HepG2 (cell line): ENCODE results near the gene DNAJC12. TPM values are rescaled to one million over a fixed set of nuclear protein-coding genes. Genes with fewer than 3 reads are reported as not detected.

Experiments used
- AGO2 ChIP-seq: fragments of 200-400 bp; formaldehyde crosslinking; optimal IDR thresholded peaks from 2 replicates; pipeline ENCODE3; 2017; ENCODE audit warnings: mild to moderate bottlenecking, low read depth, low read length, moderate library complexity
- JUNB ChIP-seq: sonication (generic); formaldehyde crosslinking; IDR thresholded peaks from 2 replicates; pipeline ENCODE4 v1.8.0; 2022; ENCODE audit warnings: missing genetic modification reagents, mild to moderate bottlenecking, borderline replicate concordance
- MAZ ChIP-seq, 2 experiments: sonication (generic) in 1 of 2; formaldehyde crosslinking in 1 of 2; IDR thresholded peaks; 2 replicates each; pipeline versions ENCODE4 v1.5.0 to v1.6.1; 2012 to 2020; ENCODE audit warnings: low read depth in 2 of 2, mild to moderate bottlenecking in 2 of 2, borderline replicate concordance in 1 of 2, improper control_type of control experiment in 1 of 2, low read length in 1 of 2, missing genetic modification reagents in 1 of 2, moderate library complexity in 1 of 2
- MXD3 ChIP-seq: IDR thresholded peaks from 2 replicates; pipeline ENCODE4 v1.6.1; 2016; ENCODE audit warnings: mild to moderate bottlenecking, missing biosample characterization, missing genetic modification reagents
- MXI1 ChIP-seq: IDR thresholded peaks from 3 replicates; pipeline ENCODE4 v1.6.1; 2012; ENCODE audit warnings: low read depth, low read length, inconsistent platforms, borderline replicate concordance
- RBFOX2 ChIP-seq: fragments of 200-400 bp; formaldehyde crosslinking; IDR thresholded peaks from 2 replicates; pipeline ENCODE4 v1.6.1; 2017; ENCODE audit warnings: low read depth, mild to moderate bottlenecking, low read length
- ZBTB14 ChIP-seq: sonication (generic); formaldehyde crosslinking; IDR thresholded peaks from 2 replicates; pipeline ENCODE4 v1.4.0; 2020; ENCODE audit warnings: missing genetic modification reagents
- ZHX2 ChIP-seq, 2 experiments: sonication (generic) in 1 of 2; formaldehyde crosslinking in 1 of 2; IDR thresholded peaks; 2 replicates each; pipeline versions ENCODE4 v1.6.1 to v1.9.0; 2014 to 2022; ENCODE audit warnings: antibody characterized with exemption in 1 of 2, borderline replicate concordance in 1 of 2, inconsistent platforms in 1 of 2, low read depth in 1 of 2, missing genetic modification reagents in 1 of 2
- ZNF34 ChIP-seq: sonication (generic); formaldehyde crosslinking; IDR thresholded peaks from 2 replicates; pipeline ENCODE4 v1.4.0; 2020; ENCODE audit warnings: mild to moderate bottlenecking, missing genetic modification reagents, borderline replicate concordance
- ZNF597 ChIP-seq: sonication (generic); formaldehyde crosslinking; IDR thresholded peaks from 2 replicates; pipeline ENCODE4 v1.5.0; 2020; ENCODE audit warnings: missing genetic modification reagents
- ZNF713 ChIP-seq: sonication (generic); formaldehyde crosslinking; IDR thresholded peaks from 2 replicates; pipeline ENCODE4 v1.4.0; 2020; ENCODE audit warnings: mild to moderate bottlenecking, missing genetic modification reagents
- polyA plus RNA-seq, 8 experiments: library from polyadenylated mRNA; depleted of rRNA in 3 of 8; stranded (reverse) in 7 of 8; unstranded in 1 of 8; fragments of >200 nt; fragmentation: Illumina TruSeq in 4 of 8; extraction: Trizol in 4 of 8; gene quantifications; 2 replicates each; pipeline versions ENCODE4 v1.2.1 to v1.2.3, GENCODE V29; 2011 to 2016; ENCODE audit warnings: low read depth in 4 of 8, missing spikeins in 1 of 8, mixed read lengths in 1 of 8; ENCODE audit not compliant: insufficient read depth in 1 of 8
- total RNA-seq, 5 experiments: library from RNA; depleted of rRNA; stranded (reverse); fragments of >200 nt; fragmentation: Illumina TruSeq; extraction: Trizol; gene quantifications; 2 replicates each; pipeline ENCODE4 v1.2.3, GENCODE V29; 2016; ENCODE audit warnings: low read depth in 1 of 5

Gene DNAJC12
- total and polyA plus RNA-seq, 2 of the 13 experiments (the other 11 are each of a cell fraction or from before 2014, with no cell fraction given): 11.6 to 43.9 TPM

GRCh38 chr10:67764012-67764822 lies 73.8 kb downstream of the DNAJC12 start (continued):
- TF ChIP-seq ZNF597 (CRISPR knock-in tag) (0 out of 2 replicates have a peak, but pooled peaks have one; percentile 88), AGO2 (no peak), JUNB (no peak; the same call in 1 of the 2 replicates), MXI1 (peak; percentile 63; the same call in 2 of the 3 replicates), ZNF713 (CRISPR knock-in tag) (no peak), ZNF34 (no peak), ZHX2 (IDR thresholded peaks at IDR 0.05; ENCODE audit: low read depth) (no peak), ZHX2 (CRISPR knock-in tag; IDR thresholded peaks at IDR 0.05; ENCODE audit: borderline replicate concordance) (0 out of 2 replicates have a peak, but pooled peaks have one; percentile 25), MAZ (IDR thresholded peaks at IDR 0.05; ENCODE audit: borderline replicate concordance, low read depth, low read length) (0 out of 2 replicates have a peak, but pooled peaks have one; percentile 25), MAZ (CRISPR knock-in tag; IDR thresholded peaks at IDR 0.05; ENCODE audit: low read depth) (peak; percentile 82; the same call in 1 of the 2 replicates), RBFOX2 (no peak), MXD3 (peak; percentile 93), ZBTB14 (CRISPR knock-in tag) (peak; percentile 65; the same call in 1 of the 2 replicates)
